Measurements from ENCODE around the gene CERS5. TPM values are rescaled to one million over a fixed set of nuclear protein-coding genes. Genes with fewer than 3 reads are reported as not detected.

CERS5 gene
- total RNA-seq, 1 experiment from 2014 or later, result 62.6 TPM

GRCh38 chr12:50186681-50187080 is 19.5 kb upstream of the CERS5 start:
- peaks cover 6% of the 10 kb centered on the region; the same call in 1 of the 2 replicates for H3K4me1 ChIP-seq
- POLR2A ChIA-PET, result no interaction called here
- BruUV-seq (replicated peaks), result no TSS peak

GRCh38 chr12:50185970-50186663 is 18.9 kb upstream of the CERS5 start:
- H3K4me1 ChIP-seq, result peaks cover 6% of the 10 kb centered on the region; the same call in 1 of the 2 replicates
- no TSS peak for BruUV-seq (replicated peaks)
- H3K27ac Mint-ChIP-seq (ENCODE audit: unreplicated experiment), result no peak overlapping the region
- H3K27me3 Mint-ChIP-seq (ENCODE audit: insufficient read depth, unreplicated experiment), result no peaks in the 10 kb centered on the region
- H3K4me3 ChIP-seq (ENCODE audit: low read depth, low read length), result no peak overlapping the region
- peaks cover 23% of the 10 kb centered on the region for H3K36me3 Mint-ChIP-seq (ENCODE audit: insufficient read depth, unreplicated experiment)
- no peaks in the 10 kb centered on the region for H3K9me3 ChIP-seq
- no peaks in the 10 kb centered on the region for H3K9me3 Mint-ChIP-seq (ENCODE audit: unreplicated experiment)
- ChIA-PET POLR2A (no interaction called here), CTCF (no interaction called here)
- no peaks in the 10 kb centered on the region for H3K27me3 ChIP-seq (replicated peaks; ENCODE audit: control insufficient read depth, insufficient read depth, low read length)
- DNase-seq, result no peak
- TF ChIP-seq, protein P1, sequence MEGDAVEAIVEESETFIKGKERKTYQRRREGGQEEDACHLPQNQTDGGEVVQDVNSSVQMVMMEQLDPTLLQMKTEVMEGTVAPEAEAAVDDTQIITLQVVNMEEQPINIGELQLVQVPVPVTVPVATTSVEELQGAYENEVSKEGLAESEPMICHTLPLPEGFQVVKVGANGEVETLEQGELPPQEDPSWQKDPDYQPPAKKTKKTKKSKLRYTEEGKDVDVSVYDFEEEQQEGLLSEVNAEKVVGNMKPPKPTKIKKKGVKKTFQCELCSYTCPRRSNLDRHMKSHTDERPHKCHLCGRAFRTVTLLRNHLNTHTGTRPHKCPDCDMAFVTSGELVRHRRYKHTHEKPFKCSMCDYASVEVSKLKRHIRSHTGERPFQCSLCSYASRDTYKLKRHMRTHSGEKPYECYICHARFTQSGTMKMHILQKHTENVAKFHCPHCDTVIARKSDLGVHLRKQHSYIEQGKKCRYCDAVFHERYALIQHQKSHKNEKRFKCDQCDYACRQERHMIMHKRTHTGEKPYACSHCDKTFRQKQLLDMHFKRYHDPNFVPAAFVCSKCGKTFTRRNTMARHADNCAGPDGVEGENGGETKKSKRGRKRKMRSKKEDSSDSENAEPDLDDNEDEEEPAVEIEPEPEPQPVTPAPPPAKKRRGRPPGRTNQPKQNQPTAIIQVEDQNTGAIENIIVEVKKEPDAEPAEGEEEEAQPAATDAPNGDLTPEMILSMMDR (IDR thresholded peaks at IDR 0.05; ENCODE audit: insufficient read depth in 1 of 2, low read depth in 1 of 2, low read length in 1 of 2, severe bottlenecking in 1 of 2, unreplicated experiment in 1 of 2), result no peak
- H3K4me1 Mint-ChIP-seq (ENCODE audit: low read depth, unreplicated experiment), result peaks cover 36% of the 10 kb centered on the region
- no peaks in the 10 kb centered on the region for H3K36me3 ChIP-seq (ENCODE audit: control insufficient read depth, insufficient read depth, low read length)
- H3K4me3 Mint-ChIP-seq (ENCODE audit: unreplicated experiment), result no peak overlapping the region
- intact Hi-C loops (cut with micrococcal nuclease; ENCODE audit: unreplicated experiment), result no loop called here

More at GRCh38 chr12:50186681-50187080, 19.5 kb upstream of the CERS5 start:
- H3K27me3 ChIP-seq (replicated peaks; ENCODE audit: control insufficient read depth, insufficient read depth, low read length), result no peaks in the 10 kb centered on the region
- Mint-ChIP-seq H3K36me3 (ENCODE audit: insufficient read depth, unreplicated experiment) (peaks cover 29% of the 10 kb centered on the region), H3K9me3 (ENCODE audit: unreplicated experiment) (no peaks in the 10 kb centered on the region), H3K27me3 (ENCODE audit: insufficient read depth, unreplicated experiment) (no peaks in the 10 kb centered on the region), H3K4me3 (ENCODE audit: unreplicated experiment) (no peak overlapping the region), H3K4me1 (ENCODE audit: low read depth, unreplicated experiment) (peaks cover 36% of the 10 kb centered on the region), H3K27ac (ENCODE audit: unreplicated experiment) (no peak overlapping the region)
- TF ChIP-seq, protein P1 (IDR thresholded peaks at IDR 0.05; ENCODE audit: insufficient read depth in 1 of 2, low read depth in 1 of 2, low read length in 1 of 2, severe bottlenecking in 1 of 2, unreplicated experiment in 1 of 2), result no peak
- CTCF ChIA-PET, result no interaction called here
- intact Hi-C loops (cut with micrococcal nuclease; ENCODE audit: unreplicated experiment), result no loop called here
- H3K36me3 ChIP-seq (ENCODE audit: control insufficient read depth, insufficient read depth, low read length), result no peaks in the 10 kb centered on the region
- H3K4me3 ChIP-seq (ENCODE audit: low read depth, low read length), result no peak overlapping the region
- no peaks in the 10 kb centered on the region for H3K9me3 ChIP-seq
- no peak for DNase-seq

DNA sequence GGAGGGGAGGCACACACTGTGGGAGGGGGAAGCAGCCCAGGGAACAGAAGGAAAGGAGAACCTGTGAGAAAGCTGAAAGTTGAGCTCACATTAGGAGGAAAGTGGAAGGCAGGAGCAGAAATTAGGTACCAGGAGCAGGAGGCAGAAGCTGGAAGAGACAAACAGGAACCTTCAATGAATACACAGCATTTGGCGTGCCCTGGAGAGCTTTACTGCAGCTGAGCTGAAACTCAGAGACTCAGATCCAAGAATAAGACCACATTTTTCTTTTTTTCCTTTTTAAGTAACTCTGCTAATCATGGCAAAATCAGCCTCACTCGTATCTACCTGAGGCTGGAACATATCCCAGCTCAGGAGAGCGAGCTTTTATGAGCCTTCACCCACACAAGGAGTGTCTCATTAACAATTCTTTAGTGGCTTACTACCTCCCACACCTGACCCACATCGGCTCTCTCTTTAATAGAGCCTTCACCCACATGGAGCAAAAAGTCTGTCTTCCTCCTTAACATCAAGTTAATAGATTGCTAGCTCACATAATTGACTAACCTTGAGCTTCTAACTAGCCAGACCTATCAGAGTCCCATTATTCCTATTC is 18.2 kb upstream of the CERS5 start:
- Histone ChIP-seq H3K4me1 (peaks cover 6% of the 10 kb centered on the region; the same call in 1 of the 2 replicates), H3K9me3 (no peaks in the 10 kb centered on the region), H3K4me3 (ENCODE audit: low read depth, low read length) (no peak overlapping the region), H3K27me3 (replicated peaks; ENCODE audit: control insufficient read depth, insufficient read depth, low read length) (no peaks in the 10 kb centered on the region), H3K36me3 (ENCODE audit: control insufficient read depth, insufficient read depth, low read length) (no peaks in the 10 kb centered on the region)
- no peaks in the 10 kb centered on the region for H3K27me3 Mint-ChIP-seq (ENCODE audit: insufficient read depth, unreplicated experiment)
- POLR2A ChIA-PET, result no interaction called here
- CTCF ChIA-PET, result no interaction called here
- H3K36me3 Mint-ChIP-seq (ENCODE audit: insufficient read depth, unreplicated experiment), result peaks cover 22% of the 10 kb centered on the region
- no peak overlapping the region for H3K4me3 Mint-ChIP-seq (ENCODE audit: unreplicated experiment)
- TF ChIP-seq, protein P1 (IDR thresholded peaks at IDR 0.05; ENCODE audit: insufficient read depth in 1 of 2, low read depth in 1 of 2, low read length in 1 of 2, severe bottlenecking in 1 of 2, unreplicated experiment in 1 of 2), result no peak
- peaks cover 36% of the 10 kb centered on the region for H3K4me1 Mint-ChIP-seq (ENCODE audit: low read depth, unreplicated experiment)
- H3K9me3 Mint-ChIP-seq (ENCODE audit: unreplicated experiment), result no peaks in the 10 kb centered on the region
- BruUV-seq (replicated peaks), result no TSS peak
- no peak for DNase-seq
- no peak overlapping the region for H3K27ac Mint-ChIP-seq (ENCODE audit: unreplicated experiment)
- intact Hi-C loops (cut with micrococcal nuclease; ENCODE audit: unreplicated experiment), result no loop called here

All from Caco-2 (cell line).